NCI-H774 (cell line): ENCODE results near the gene TRIM4.
"Not testable (repeated sequence)": the region's sequence is repeated elsewhere in the genome, so short reads cannot be mapped to it uniquely, and the experiment has no call there.

ENCODE experiments used
- DNase-seq: peaks from one replicate; lab custom pipeline; 2025; lab: John Stamatoyannopoulos, UW

The TRIM4 gene

GRCh38 chr7:99920149-99920548, 819 bp upstream of the TRIM4 start:
- no peak for DNase-seq

GRCh38 chr7:99919814-99920112, 433 bp upstream of the TRIM4 start:
- DNase-seq = no peak

- DNase-seq = no peak
Measured at GRCh38 chr7:99910976-99911375, 8.4 kb downstream of the TRIM4 start.

GRCh38 chr7:99901581-99901980, 17.7 kb downstream of the TRIM4 start:
- DNase-seq = no peak

- no peak for DNase-seq
Measured at GRCh38 chr7:99899830-99900519, 19.4 kb downstream of the TRIM4 start.

GRCh38 chr7:99898836-99899235, 20.5 kb downstream of the TRIM4 start:
- no peak for DNase-seq

GRCh38 chr7:99898023-99898357, 21.3 kb downstream of the TRIM4 start:
- DNase-seq = no peak

GRCh38 chr7:99897322-99898022, 21.9 kb downstream of the TRIM4 start:
- no peak for DNase-seq

GRCh38 chr7:99894738-99895137, 24.6 kb downstream of the TRIM4 start:
- DNase-seq = no peak

GRCh38 chr7:99893280-99893679, 26.1 kb downstream of the TRIM4 start:
- no peak for DNase-seq

GRCh38 chr7:99890348-99890747, 29.0 kb downstream of the TRIM4 start:
- DNase-seq = not testable (repeated sequence)

- not testable (repeated sequence) for DNase-seq
Measured at GRCh38 chr7:99888366-99888765, 31.0 kb downstream of the TRIM4 start.

- no peak for DNase-seq
Measured at GRCh38 chr7:99881370-99881769, 38.0 kb downstream of the TRIM4 start.

GRCh38 chr7:99876933-99877332, 42.4 kb downstream of the TRIM4 start, which contains the start of gene OR2AE1:
TSS of gene OR2AE1 (minus strand) at chr7:99877033. CDS start at chr7:99877033, 0 bp downstream.
- no peak for DNase-seq

- no peak for DNase-seq
Measured at GRCh38 chr7:99876491-99876890, 42.8 kb downstream of the TRIM4 start.

- DNase-seq = no peak
Measured at GRCh38 chr7:99868246-99868645, 51.1 kb downstream of the TRIM4 start.

GRCh38 chr7:99867477-99867876, 51.9 kb downstream of the TRIM4 start:
- not testable (repeated sequence) for DNase-seq

GRCh38 chr7:99863847-99864440, 55.4 kb downstream of the TRIM4 start:
- no peak for DNase-seq

GRCh38 chr7:99860281-99861127, 58.8 kb downstream of the TRIM4 start:
- DNase-seq = no peak

- DNase-seq = no peak
Measured at GRCh38 chr7:99855236-99855635, 64.1 kb downstream of the TRIM4 start.

GRCh38 chr7:99848420-99849216, 70.7 kb downstream of the TRIM4 start:
- no peak for DNase-seq

- DNase-seq = no peak
Measured at GRCh38 chr7:99844328-99844727, 75.0 kb downstream of the TRIM4 start.
